Liver (tissue), 9 donors: ENCODE data around the gene PRRT1B. TPM values are rescaled to one million over a fixed set of nuclear protein-coding genes. Genes with fewer than 3 reads are reported as not detected.

ENCODE experiments used
- DNase-seq: peaks from one replicate; pipeline ENCODE4 v3.0.0-alpha.2; 2017; ENCODE audit warnings: low spot score
- H3K27ac ChIP-seq, 2 donors: one replicate each; pipeline ENCODE4 v1.7.0; 2013; ENCODE audit warnings: inconsistent platforms in 2 of 2, low read length in 2 of 2, control low read depth in 1 of 2, low read depth in 1 of 2, mild to moderate bottlenecking in 1 of 2
- H3K27me3 ChIP-seq, 4 donors: one replicate each; pipeline versions ENCODE4 v1.6.1 to v1.7.0; 2013; ENCODE audit warnings: low read length in 3 of 4, inconsistent platforms in 1 of 4, mild to moderate bottlenecking in 1 of 4, moderate library complexity in 1 of 4; ENCODE audit not compliant: control insufficient read depth in 4 of 4, insufficient read depth in 4 of 4
- H3K36me3 ChIP-seq, 4 donors: one replicate each; pipeline versions ENCODE4 v1.6.1 to v1.7.0; 2013; ENCODE audit warnings: low read length in 3 of 4, mild to moderate bottlenecking in 3 of 4, low read depth in 1 of 4, moderate library complexity in 1 of 4; ENCODE audit not compliant: control insufficient read depth in 4 of 4, insufficient read depth in 3 of 4
- H3K4me1 ChIP-seq, 4 donors: one replicate each; pipeline versions ENCODE4 v1.6.1 to v1.7.0; 2013; ENCODE audit warnings: low read length in 3 of 4, mild to moderate bottlenecking in 3 of 4, moderate library complexity in 1 of 4; ENCODE audit not compliant: control insufficient read depth in 4 of 4, insufficient read depth in 4 of 4
- H3K4me3 ChIP-seq, 3 donors: one replicate each; pipeline versions ENCODE4 v1.6.1 to v1.7.0; 2013; ENCODE audit warnings: low read length in 3 of 3, control low read depth in 1 of 3, low read depth in 1 of 3, mild to moderate bottlenecking in 1 of 3
- H3K9ac ChIP-seq, 2 donors: one replicate each; pipeline ENCODE4 v1.7.0; 2013; ENCODE audit warnings: low read length in 2 of 2, mild to moderate bottlenecking in 2 of 2, moderate library complexity in 2 of 2, control low read depth in 1 of 2, low read depth in 1 of 2
- H3K9me3 ChIP-seq, 4 donors: one replicate each; pipeline versions ENCODE4 v1.6.1 to v1.7.0; 2013; ENCODE audit warnings: low read length in 3 of 4; ENCODE audit not compliant: control insufficient read depth in 4 of 4
- ATF3 ChIP-seq: IDR thresholded peaks from 2 replicates; pipeline ENCODE4 v1.6.1; 2016; ENCODE audit warnings: antibody characterized with exemption
- EGR1 ChIP-seq, 2 donors: IDR thresholded peaks; 2 replicates each; pipeline ENCODE4 v1.6.1; 2016 to 2018; ENCODE audit warnings: antibody characterized with exemption in 2 of 2, low read depth in 2 of 2
- FOXA2 ChIP-seq: IDR thresholded peaks from 2 replicates; pipeline ENCODE4 v1.6.1; 2016; ENCODE audit warnings: antibody characterized with exemption
- HNF4A ChIP-seq, 2 donors: conservative IDR thresholded peaks; 2 replicates each; pipeline ENCODE4 v1.6.1; 2016; ENCODE audit warnings: antibody characterized with exemption in 2 of 2, mild to moderate bottlenecking in 2 of 2
- MAX ChIP-seq: IDR thresholded peaks from 2 replicates; pipeline ENCODE4 v1.6.1; 2016; ENCODE audit warnings: antibody characterized with exemption
- NR2F2 ChIP-seq: IDR thresholded peaks from 2 replicates; pipeline ENCODE4 v1.6.1; 2016; ENCODE audit warnings: antibody characterized with exemption
- RAD21 ChIP-seq, 2 donors: IDR thresholded peaks; 2 replicates each; pipeline ENCODE4 v1.6.1; 2016; ENCODE audit warnings: antibody characterized with exemption in 2 of 2, mild to moderate bottlenecking in 2 of 2
- REST ChIP-seq: IDR thresholded peaks from 2 replicates; pipeline ENCODE4 v1.6.1; 2016; ENCODE audit warnings: antibody characterized with exemption, mild to moderate bottlenecking
- SP1 ChIP-seq: IDR thresholded peaks from 2 replicates; pipeline ENCODE4 v1.6.1; 2018; ENCODE audit warnings: antibody characterized with exemption, mild to moderate bottlenecking
- TAF1 ChIP-seq: conservative IDR thresholded peaks from 2 replicates; pipeline ENCODE4 v1.6.1; 2016; ENCODE audit warnings: antibody characterized with exemption, mild to moderate bottlenecking
- YY1 ChIP-seq: IDR thresholded peaks from 2 replicates; pipeline ENCODE4 v1.6.1; 2016; ENCODE audit warnings: antibody characterized with exemption, mild to moderate bottlenecking
- ZBTB33 ChIP-seq: IDR thresholded peaks from 2 replicates; pipeline ENCODE4 v1.6.1; 2016; ENCODE audit warnings: antibody characterized with exemption
- WGBS: extraction: QIAGEN DNeasy Blood & Tissue Kit; methylation state at CpG from one replicate; pipeline ENCODE4 v1.1.7; 2013; 5-methylcytosine and 5-hydroxymethylcytosine counted together
- polyA plus RNA-seq, 2 donors: library from polyadenylated mRNA; stranded (reverse) in 1 of 2; unstranded in 1 of 2; fragments of 200-250 nt in 1 of 2; fragments of >200 nt in 1 of 2; fragmentation: Nextera tagmentation in 1 of 2; extraction: Ambion mirVana in 1 of 2; gene quantifications; one replicate each; pipeline versions ENCODE4 v1.2.1 to v1.2.3, GENCODE V29; 2013 to 2015
- total RNA-seq, 2 donors: library from RNA; depleted of rRNA; stranded (reverse); fragments of >200 nt; gene quantifications; one replicate each; pipeline ENCODE4 v1.2.3, GENCODE V29; 2014
- donor health status: healthy.
- donor health status: healthy.
- donor health status: healthy.
- donor health status: healthy.
- donor health status: healthy.

PRRT1B gene
- total and polyA plus RNA-seq, 4 donors = 0.15 to 1.9 (median 1.4) TPM

- no peak for DNase-seq
- Histone ChIP-seq H3K4me3 (no peak overlapping the region), H3K9me3 (no peaks in the 10 kb centered on the region), H3K4me1 (no peaks in the 10 kb centered on the region), H3K36me3 (peaks cover 16 to 91% (median 46%) of the 10 kb centered on the region in 4 donors), H3K27ac (no peak overlapping the region), H3K27me3 (no peaks in the 10 kb centered on the region), H3K9ac (no peak overlapping the region)
- WGBS = 88% methylated on average over 29 of the region's 29 CpGs
- TF ChIP-seq YY1 = no peak
- TF ChIP-seq FOXA2 = no peak
- TF ChIP-seq TAF1 = no peak
- no peak for TF ChIP-seq HNF4A (conservative IDR thresholded peaks at IDR 0.05)
- no peak for TF ChIP-seq SP1
- no peak for TF ChIP-seq REST
Observed at GRCh38 chr9:131523451-131524435, 21.6 kb upstream of the PRRT1B start.

- H3K27me3 ChIP-seq = no peaks in the 10 kb centered on the region
- DNase-seq = no peak
- H3K9me3 ChIP-seq = no peaks in the 10 kb centered on the region
- H3K4me1 ChIP-seq = peaks cover 0 to 9% (median 6%) of the 10 kb centered on the region in 4 donors
- WGBS = 94% methylated on average over 23 of the region's 23 CpGs
- H3K27ac ChIP-seq = no peak overlapping the region
- H3K36me3 ChIP-seq = peaks cover 14 to 83% (median 40%) of the 10 kb centered on the region in 4 donors
- no peak overlapping the region for H3K4me3 ChIP-seq
- no peak for TF ChIP-seq ATF3
- TF ChIP-seq FOXA2 = no peak
- no peak for TF ChIP-seq RAD21 (IDR thresholded peaks at IDR 0.05)
- no peak for TF ChIP-seq TAF1
- TF ChIP-seq NR2F2 = no peak
- TF ChIP-seq MAX = no peak
- no peak for TF ChIP-seq SP1
- no peak for TF ChIP-seq ZBTB33
- no peak for TF ChIP-seq REST
- TF ChIP-seq EGR1 (IDR thresholded peaks at IDR 0.05; ENCODE audit: low read depth in 2 of 2) = no peak
- no peak for TF ChIP-seq YY1
- no peak for TF ChIP-seq HNF4A (conservative IDR thresholded peaks at IDR 0.05)
- no peak overlapping the region for H3K9ac ChIP-seq
Observed at GRCh38 chr9:131524665-131525315, 20.5 kb upstream of the PRRT1B start.
